ENCODE results near the gene ANAPC16. TPM values are rescaled to one million over a fixed set of nuclear protein-coding genes. Genes with fewer than 3 reads are reported as not detected.
A peak's percentile ranks its signal among the peaks of the same experiment; 100 is the strongest.

Gene ANAPC16
- total and polyA plus RNA-seq, 2 of the 4 experiments (the other 2 are of a cell fraction): 25.2 to 26.3 TPM

DNA sequence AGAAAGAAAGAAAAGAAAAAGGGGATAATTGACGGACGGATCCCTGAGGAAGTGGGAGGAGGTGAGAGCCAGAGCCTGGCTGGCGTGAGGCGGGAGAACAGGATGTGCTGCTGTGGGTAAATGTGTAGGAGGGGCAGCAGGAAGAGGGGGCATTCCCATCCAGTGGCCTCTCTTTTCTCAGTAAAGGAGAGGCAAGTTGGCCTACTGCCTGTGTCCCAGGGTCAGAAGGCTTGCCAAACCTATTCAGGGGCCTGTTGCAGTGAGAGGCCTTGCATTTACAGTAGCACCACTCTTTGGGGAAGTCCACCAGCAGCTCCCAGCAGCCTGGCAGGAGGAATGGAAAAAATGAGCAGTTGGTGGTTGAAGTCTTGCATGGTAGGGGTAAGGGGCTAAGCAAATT lies 26.9 kb downstream of the ANAPC16 start:
- no peak for DNase-seq
- H2AFZ ChIP-seq (replicated peaks; ENCODE audit: low read length, poor library complexity): peak overlapping the region; percentile 73
- intact Hi-C loops (cut with micrococcal nuclease): no loop called here
- TF ChIP-seq MAFK (IDR thresholded peaks at IDR 0.05; ENCODE audit: low read depth, low read length) (no peak), RCOR1 (IDR thresholded peaks at IDR 0.05; ENCODE audit: insufficient replicate concordance, low read length) (no peak), POLR2A (IDR thresholded peaks at IDR 0.05; ENCODE audit: low read depth, low read length) (no peak), SMC3 (IDR thresholded peaks at IDR 0.05; ENCODE audit: low read depth, low read length) (no peak), MXI1 (IDR thresholded peaks at IDR 0.05; ENCODE audit: borderline replicate concordance, low read depth, low read length) (no peak), RFX5 (IDR thresholded peaks at IDR 0.05; ENCODE audit: low read depth, low read length) (no peak), MAZ (IDR thresholded peaks at IDR 0.05; ENCODE audit: borderline replicate concordance, low read depth, low read length) (no peak), RAD21 (IDR thresholded peaks at IDR 0.05; ENCODE audit: low read length) (no peak), CEBPB (IDR thresholded peaks at IDR 0.05; ENCODE audit: low read depth, low read length) (no peak), FOS (IDR thresholded peaks at IDR 0.05; ENCODE audit: low read depth, low read length) (no peak), CHD1 (IDR thresholded peaks at IDR 0.05; ENCODE audit: low read depth, low read length) (no peak)
- TF ChIP-seq, protein P1, sequence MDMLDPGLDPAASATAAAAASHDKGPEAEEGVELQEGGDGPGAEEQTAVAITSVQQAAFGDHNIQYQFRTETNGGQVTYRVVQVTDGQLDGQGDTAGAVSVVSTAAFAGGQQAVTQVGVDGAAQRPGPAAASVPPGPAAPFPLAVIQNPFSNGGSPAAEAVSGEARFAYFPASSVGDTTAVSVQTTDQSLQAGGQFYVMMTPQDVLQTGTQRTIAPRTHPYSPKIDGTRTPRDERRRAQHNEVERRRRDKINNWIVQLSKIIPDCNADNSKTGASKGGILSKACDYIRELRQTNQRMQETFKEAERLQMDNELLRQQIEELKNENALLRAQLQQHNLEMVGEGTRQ (IDR thresholded peaks at IDR 0.05; ENCODE audit: low read depth, low read length): no peak
- TF ChIP-seq, protein P2, sequence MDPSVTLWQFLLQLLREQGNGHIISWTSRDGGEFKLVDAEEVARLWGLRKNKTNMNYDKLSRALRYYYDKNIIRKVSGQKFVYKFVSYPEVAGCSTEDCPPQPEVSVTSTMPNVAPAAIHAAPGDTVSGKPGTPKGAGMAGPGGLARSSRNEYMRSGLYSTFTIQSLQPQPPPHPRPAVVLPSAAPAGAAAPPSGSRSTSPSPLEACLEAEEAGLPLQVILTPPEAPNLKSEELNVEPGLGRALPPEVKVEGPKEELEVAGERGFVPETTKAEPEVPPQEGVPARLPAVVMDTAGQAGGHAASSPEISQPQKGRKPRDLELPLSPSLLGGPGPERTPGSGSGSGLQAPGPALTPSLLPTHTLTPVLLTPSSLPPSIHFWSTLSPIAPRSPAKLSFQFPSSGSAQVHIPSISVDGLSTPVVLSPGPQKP (IDR thresholded peaks at IDR 0.05; ENCODE audit: borderline replicate concordance, low read depth, low read length): no peak
- H3K9me1 ChIP-seq (ENCODE audit: insufficient read depth, low read length): peaks cover 22% of the 10 kb centered on the region
- ChIA-PET CTCF (interaction anchor here (0.6 kb wide), 1 partner anchor 72 kb away, joined by 3 read pairs; no protein-coding TSS in a partner anchor), POLR2A (ENCODE audit: unreplicated experiment) (no interaction called here)
- dilution Hi-C loops (cut with HindIII; ENCODE audit: low sequenced_read_pairs, unreplicated experiment): no loop called here
- H3K23ac ChIP-seq (ENCODE audit: low read depth, low read length): 0 out of 2 replicates have a peak overlapping the region, but pooled peaks have one; percentile 40
- no peak overlapping the region for H3K4me2 ChIP-seq (ENCODE audit: low read depth, low read length)
- H2AK9ac ChIP-seq (replicated peaks; ENCODE audit: low read depth, low read length, poor library complexity): peak overlapping the region; percentile 9
- no peaks in the 10 kb centered on the region; a peak in 1 of 4 replicates for H3K79me1 ChIP-seq (ENCODE audit: low read depth in 1 of 2, low read length in 2 of 2)
- H2BK120ac ChIP-seq (ENCODE audit: low read depth, low read length): peak overlapping the region; percentile 70
- no peak overlapping the region for H4K5ac ChIP-seq (ENCODE audit: low read depth, low read length)
- H3K36me3 ChIP-seq (ENCODE audit: control insufficient read depth, insufficient read depth, low read length): no peaks in the 10 kb centered on the region
- no peak overlapping the region for H3K9ac ChIP-seq (ENCODE audit: low read depth, low read length)
- H2BK5ac ChIP-seq (ENCODE audit: low read depth, low read length, poor library complexity, severe bottlenecking): no peak overlapping the region
- peak overlapping the region; percentile 35 for H4K91ac ChIP-seq (ENCODE audit: insufficient read depth, low read depth, low read length)
- H2AK5ac ChIP-seq (ENCODE audit: low read depth, low read length): peak overlapping the region; percentile 75; the same call in 1 of the 2 replicates
- H2BK15ac ChIP-seq (ENCODE audit: low read depth, low read length): peak overlapping the region; percentile 58; the same call in 1 of the 3 replicates
- ATAC-seq (ENCODE audit: low read depth): no peak
- in situ Hi-C loops (cut with MboI; ENCODE audit: low sequenced_read_pairs): loop anchor here (10.0 kb wide), 1 partner anchor 92 kb away; no protein-coding TSS in a partner anchor
- H3K14ac ChIP-seq (replicated peaks; ENCODE audit: low read depth, low read length): peak overlapping the region; percentile 71
- no peak overlapping the region; a peak in 1 of 4 replicates for H4K8ac ChIP-seq (ENCODE audit: low read depth in 2 of 2, low read length in 2 of 2)
- H3K4ac ChIP-seq (ENCODE audit: low read depth, low read length): peak overlapping the region; percentile 78
- no peak overlapping the region for H3K56ac ChIP-seq (ENCODE audit: extremely low read depth, insufficient read depth, low read length)
- BruUV-seq (replicated peaks): no TSS peak
- no peaks in the 10 kb centered on the region for H3K27me3 ChIP-seq (ENCODE audit: control insufficient read depth, insufficient read depth, low read length)
- peak overlapping the region; percentile 49; the same call in 1 of the 2 replicates for H2BK20ac ChIP-seq (ENCODE audit: low read depth, low read length)
- no peaks in the 10 kb centered on the region for H3K9me3 ChIP-seq (ENCODE audit: control insufficient read depth, insufficient read depth, low read length)
- H3K18ac ChIP-seq (ENCODE audit: low read depth, low read length): no peak overlapping the region
- 80% methylated on average over 2 of the region's 4 CpGs; no CpG with 5 or more reads in 1 of the 2 experiments for WGBS, 2 experiments (ENCODE audit: extremely low coverage in 2 of 2, insufficient read length in 1 of 2)
- no peak overlapping the region for H3K4me3 ChIP-seq (ENCODE audit: insufficient read depth, low read depth, low read length)
- peaks cover 26% of the 10 kb centered on the region for H3K4me1 ChIP-seq (ENCODE audit: control insufficient read depth, insufficient read depth, low read length)
- peaks cover 5% of the 10 kb centered on the region; the same call in 1 of the 2 replicates for H4K20me1 ChIP-seq (ENCODE audit: insufficient read depth, low read length)
- H3K27ac ChIP-seq (ENCODE audit: insufficient read depth, low read length): peak overlapping the region; percentile 0; the same call in 1 of the 2 replicates
